ENCODE data around the gene INPP5D. TPM values are rescaled to one million over a fixed set of nuclear protein-coding genes. Genes with fewer than 3 reads are reported as not detected.

The INPP5D gene
- total RNA-seq, 1 donor = under 0.01 TPM

GRCh38 chr2:233174137-233174536 is 114.0 kb downstream of the INPP5D start:
- H3K4me3 ChIP-seq (ENCODE audit: low read depth, low read length) = no peak overlapping the region
- TF ChIP-seq, protein P1, sequence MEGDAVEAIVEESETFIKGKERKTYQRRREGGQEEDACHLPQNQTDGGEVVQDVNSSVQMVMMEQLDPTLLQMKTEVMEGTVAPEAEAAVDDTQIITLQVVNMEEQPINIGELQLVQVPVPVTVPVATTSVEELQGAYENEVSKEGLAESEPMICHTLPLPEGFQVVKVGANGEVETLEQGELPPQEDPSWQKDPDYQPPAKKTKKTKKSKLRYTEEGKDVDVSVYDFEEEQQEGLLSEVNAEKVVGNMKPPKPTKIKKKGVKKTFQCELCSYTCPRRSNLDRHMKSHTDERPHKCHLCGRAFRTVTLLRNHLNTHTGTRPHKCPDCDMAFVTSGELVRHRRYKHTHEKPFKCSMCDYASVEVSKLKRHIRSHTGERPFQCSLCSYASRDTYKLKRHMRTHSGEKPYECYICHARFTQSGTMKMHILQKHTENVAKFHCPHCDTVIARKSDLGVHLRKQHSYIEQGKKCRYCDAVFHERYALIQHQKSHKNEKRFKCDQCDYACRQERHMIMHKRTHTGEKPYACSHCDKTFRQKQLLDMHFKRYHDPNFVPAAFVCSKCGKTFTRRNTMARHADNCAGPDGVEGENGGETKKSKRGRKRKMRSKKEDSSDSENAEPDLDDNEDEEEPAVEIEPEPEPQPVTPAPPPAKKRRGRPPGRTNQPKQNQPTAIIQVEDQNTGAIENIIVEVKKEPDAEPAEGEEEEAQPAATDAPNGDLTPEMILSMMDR (IDR thresholded peaks at IDR 0.05; ENCODE audit: insufficient read depth, low read depth, low read length) = no peak
- no peak for DNase-seq (ENCODE audit: low read depth)

DNA sequence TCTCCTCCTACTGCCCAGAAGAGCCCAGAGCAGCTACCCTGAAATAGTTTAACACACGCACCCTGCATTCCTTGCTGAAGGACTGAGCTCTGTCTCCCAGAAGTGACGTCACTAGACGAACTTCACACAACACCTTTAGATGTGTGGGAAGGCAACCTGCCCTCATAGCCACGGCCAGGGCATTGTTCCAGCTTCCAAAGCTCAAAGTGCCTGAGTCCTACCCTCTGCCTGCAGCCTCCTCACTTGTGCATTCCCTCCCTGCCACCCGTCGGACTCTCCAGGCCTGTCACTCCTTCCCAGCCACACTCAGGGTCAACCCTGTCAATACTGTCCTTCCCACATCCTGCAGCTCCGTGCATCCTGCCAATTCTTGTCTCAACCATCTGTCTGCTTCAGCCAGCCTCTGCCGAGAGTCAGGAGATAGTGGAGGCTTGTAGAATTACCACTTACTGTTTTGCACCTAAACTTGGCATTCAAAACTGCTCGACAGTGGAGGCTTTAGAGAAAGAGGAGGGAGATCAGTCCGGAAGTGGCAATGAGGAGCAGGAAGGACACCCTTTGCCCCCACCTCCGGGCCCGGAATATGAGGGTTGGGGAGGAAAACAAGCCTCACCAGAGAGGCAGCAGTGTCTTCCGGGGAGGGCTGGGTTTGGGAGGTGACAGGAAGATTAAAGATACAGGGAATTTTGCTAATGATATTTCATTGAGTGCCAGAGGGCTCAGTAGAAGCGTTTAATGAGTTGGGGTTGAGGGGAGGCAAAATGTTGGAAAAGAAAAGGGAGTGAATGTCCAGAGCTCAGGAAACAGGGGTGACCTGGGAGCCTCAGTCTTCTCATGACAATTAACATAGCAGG is 119.1 kb downstream of the INPP5D start:
- TF ChIP-seq, protein P1 (IDR thresholded peaks at IDR 0.05; ENCODE audit: insufficient read depth, low read depth, low read length) = no peak
- no peak for DNase-seq (ENCODE audit: low read depth)
- H3K4me3 ChIP-seq (ENCODE audit: low read depth, low read length) = no peak overlapping the region

GRCh38 chr2:233179848-233180366 is 119.8 kb downstream of the INPP5D start:
- TF ChIP-seq, protein P1 (IDR thresholded peaks at IDR 0.05; ENCODE audit: insufficient read depth, low read depth, low read length) = no peak
- no peak overlapping the region for H3K4me3 ChIP-seq (ENCODE audit: low read depth, low read length)
- DNase-seq (ENCODE audit: low read depth) = no peak

DNA sequence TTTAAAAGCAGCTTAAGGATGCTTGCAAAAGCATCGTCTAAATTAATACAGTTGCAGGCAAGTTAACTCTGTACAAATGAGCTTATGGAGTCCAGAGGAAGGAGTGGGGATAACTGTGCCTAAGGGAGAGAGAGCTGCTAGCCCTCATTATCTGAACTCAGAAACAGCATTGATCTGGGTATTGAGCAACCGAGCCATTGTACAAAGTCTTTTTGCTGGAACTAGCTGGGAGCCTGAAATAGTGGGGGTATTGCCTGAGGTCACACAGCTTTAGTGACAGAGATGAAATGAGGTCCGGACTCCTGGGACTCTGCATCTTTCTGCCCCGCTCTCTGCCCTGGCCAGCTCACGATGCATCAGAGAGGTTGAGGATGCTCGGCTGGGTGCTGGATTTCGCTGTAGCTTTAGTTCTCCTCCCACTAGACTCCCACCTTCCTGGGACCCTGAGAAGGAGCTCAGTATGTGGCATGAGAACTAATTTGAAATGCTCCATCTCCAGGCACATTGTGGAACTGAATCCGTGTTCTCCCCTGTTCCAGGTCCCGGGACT is 123.8 kb downstream of the INPP5D start:
- DNase-seq (ENCODE audit: low read depth) = no peak
- H3K4me3 ChIP-seq (ENCODE audit: low read depth, low read length) = no peak overlapping the region
- TF ChIP-seq, protein P1 (IDR thresholded peaks at IDR 0.05; ENCODE audit: insufficient read depth, low read depth, low read length) = no peak

DNA sequence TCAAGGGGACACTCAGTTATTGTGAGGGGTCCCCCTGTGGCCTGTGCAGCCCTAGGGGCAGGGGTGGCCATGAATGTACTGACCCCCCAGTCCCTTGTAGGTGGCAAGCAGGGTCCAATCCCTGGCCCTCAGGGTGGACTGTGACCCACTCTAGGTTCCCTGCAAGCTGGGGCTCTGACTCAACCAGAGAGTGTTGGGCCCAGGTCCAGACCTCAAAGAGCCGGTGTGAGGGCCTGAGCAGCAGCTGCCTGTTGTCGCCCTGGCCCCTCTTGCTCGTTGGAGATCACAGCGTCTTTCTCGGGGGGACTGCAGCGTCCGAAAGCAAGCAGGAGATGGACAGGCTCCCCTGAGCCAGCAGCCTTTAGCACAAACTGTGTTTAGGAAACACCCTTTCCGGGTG is 124.5 kb downstream of the INPP5D start:
- TF ChIP-seq, protein P1 (IDR thresholded peaks at IDR 0.05; ENCODE audit: insufficient read depth, low read depth, low read length) = no peak

DNA sequence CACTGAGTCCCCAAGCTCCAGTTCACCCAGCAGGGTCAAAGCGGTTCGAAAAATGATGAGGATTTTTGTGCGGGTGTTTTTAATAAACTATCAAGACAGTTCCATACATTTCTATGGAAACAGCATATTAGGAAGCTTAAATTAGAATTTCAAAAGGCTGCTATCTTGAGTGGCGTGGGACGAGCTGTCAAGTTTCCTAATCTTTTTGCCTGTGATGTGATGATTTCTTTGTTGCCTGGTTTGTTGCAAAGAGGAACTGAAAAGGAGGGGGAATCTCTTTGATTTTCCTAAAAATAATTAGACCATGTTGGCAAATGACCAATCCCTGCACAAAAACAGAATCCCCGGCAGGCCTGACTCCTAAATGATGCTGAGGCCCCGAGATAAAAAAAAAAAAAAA is 125.2 kb downstream of the INPP5D start:
- H3K4me3 ChIP-seq (ENCODE audit: low read depth, low read length) = no peak overlapping the region
- DNase-seq (ENCODE audit: low read depth) = no peak
- TF ChIP-seq, protein P1 (IDR thresholded peaks at IDR 0.05; ENCODE audit: insufficient read depth, low read depth, low read length) = no peak

More for the DNA sequence above, 124.5 kb downstream of the INPP5D start:
- H3K4me3 ChIP-seq (ENCODE audit: low read depth, low read length) = no peak overlapping the region
- no peak for DNase-seq (ENCODE audit: low read depth)
